Gastrocnemius medialis (tissue), 4 donors: ENCODE data around the gene COL20A1. TPM values are rescaled to one million over a fixed set of nuclear protein-coding genes. Genes with fewer than 3 reads are reported as not detected.

ENCODE experiments used
- ATAC-seq, 2 donors: fragments of 150-250 bp; one replicate each; pipeline ENCODE4 v1.9.1; 2016
- DNase-seq, 2 donors: peaks; one replicate each; pipeline ENCODE4 v3.0.0-alpha.2; 2019
- H3K27ac ChIP-seq, 4 donors: fragments of 200-600 bp; sonication (generic); 1 replicate in 1 of 4; 2 replicates in 3 of 4; pipeline ENCODE4 v1.5.1; 2016 to 2018; ENCODE audit warnings: mild to moderate bottlenecking in 2 of 4, moderate library complexity in 1 of 4
- H3K27me3 ChIP-seq, 3 donors: fragments of 200-600 bp; sonication (generic) in 2 of 3; 1 replicate in 1 of 3; 2 replicates in 2 of 3; pipeline versions ENCODE4 v1.5.1 to v1.6.0; 2016 to 2019; ENCODE audit warnings: mild to moderate bottlenecking in 1 of 3, moderate library complexity in 1 of 3
- H3K36me3 ChIP-seq, 2 donors: fragments of 200-600 bp; sonication (generic) in 1 of 2; one replicate each; pipeline ENCODE4 v1.5.1; 2017 to 2018
- H3K4me1 ChIP-seq, 2 donors: fragments of 200-600 bp; sonication (generic) in 1 of 2; one replicate each; pipeline ENCODE4 v1.5.1; 2016 to 2017; ENCODE audit warnings: mild to moderate bottlenecking in 2 of 2
- H3K4me3 ChIP-seq, 4 donors: fragments of 200-600 bp; sonication (generic) in 3 of 4; 1 replicate in 1 of 4; 2 replicates in 3 of 4; pipeline ENCODE4 v1.5.1; 2016 to 2019; ENCODE audit warnings: mild to moderate bottlenecking in 2 of 4
- H3K9me3 ChIP-seq, 3 donors: fragments of 200-600 bp; sonication (generic) in 2 of 3; 1 replicate in 1 of 3; 2 replicates in 2 of 3; pipeline ENCODE4 v1.5.1; 2016 to 2019
- CTCF ChIP-seq, 5 experiments: fragments of 450-650 bp in 3 of 5; fragments of 200-600 bp in 2 of 5; sonication (generic) in 2 of 5; IDR thresholded peaks in 4 of 5; conservative IDR thresholded peaks in 1 of 5; 1 replicate in 4 of 5; 2 replicates in 1 of 5; pipeline ENCODE4 v1.5.1; 2016 to 2019; ENCODE audit warnings: antibody characterized with exemption in 5 of 5, mild to moderate bottlenecking in 3 of 5, moderate library complexity in 3 of 5
- POLR2A ChIP-seq, 2 donors: fragments of 450-650 bp; IDR thresholded peaks; one replicate each; pipeline ENCODE4 v1.6.1; 2017; ENCODE audit warnings: antibody characterized with exemption in 2 of 2, mild to moderate bottlenecking in 2 of 2, moderate library complexity in 2 of 2
- in situ Hi-C, 4 donors: fragments of 200-750 bp; cut with MboI; loops; one replicate each; pipeline versions ENCODE4 v1.15.0 to v1.8.0; 2017; ENCODE audit warnings: low sequenced_read_pairs in 4 of 4
- intact Hi-C: fragments of 100-400 bp; cut with DNase I; formaldehyde crosslinking; loops from one replicate; pipeline ENCODE4 v1.15.1; 2023; ENCODE audit warnings: low total_unique reads
- total RNA-seq, 4 donors: library from RNA; depleted of rRNA; stranded (reverse); fragments of >200 nt; gene quantifications; one replicate each; pipeline versions ENCODE4 v1.1.0 to v1.2.3, GENCODE V29; 2016

COL20A1 gene
- total RNA-seq, 4 donors from 2014 or later: 0.23 TPM; not detected in 3

GRCh38 chr20:63309261-63310071 lies 16.5 kb downstream of the COL20A1 start:
- no peaks in the 10 kb centered on the region for H3K36me3 ChIP-seq
- no peak for TF ChIP-seq POLR2A (IDR thresholded peaks at IDR 0.05)
- TF ChIP-seq CTCF (IDR thresholded peaks at IDR 0.05 in 4 of 5, conservative IDR thresholded peaks at IDR 0.05 in 1 of 5): peak; percentile 31 to 86 (median 76)
- no peaks in the 10 kb centered on the region for H3K9me3 ChIP-seq
- H3K27me3 ChIP-seq: peaks cover 36 to 48% (median 39%) of the 10 kb centered on the region in 3 donors
- DNase-seq (no peak), ATAC-seq (no peak)
- no peak overlapping the region for H3K4me3 ChIP-seq
- H3K27ac ChIP-seq: no peak overlapping the region
- in situ Hi-C loops (no loop called here), intact Hi-C loops (loop anchor here (2.0 kb wide), 1 partner anchor 71 kb away; no protein-coding TSS in a partner anchor)
- no peaks in the 10 kb centered on the region for H3K4me1 ChIP-seq

GRCh38 chr20:63310265-63310991 lies 17.4 kb downstream of the COL20A1 start:
- in situ Hi-C loops: no loop called here
- Histone ChIP-seq H3K36me3 (no peaks in the 10 kb centered on the region), H3K4me3 (no peak overlapping the region), H3K27me3 (peaks cover 33 to 44% (median 36%) of the 10 kb centered on the region in 3 donors), H3K27ac (no peak overlapping the region), H3K4me1 (no peaks in the 10 kb centered on the region), H3K9me3 (no peaks in the 10 kb centered on the region)
- TF ChIP-seq CTCF (IDR thresholded peaks at IDR 0.05 in 4 of 5, conservative IDR thresholded peaks at IDR 0.05 in 1 of 5) (no peak), POLR2A (IDR thresholded peaks at IDR 0.05) (no peak)
- DNase-seq: no peak
- no peak for ATAC-seq
- intact Hi-C loops: no loop called here

- TF ChIP-seq CTCF (IDR thresholded peaks at IDR 0.05 in 4 of 5, conservative IDR thresholded peaks at IDR 0.05 in 1 of 5): no peak
- no peak for TF ChIP-seq POLR2A (IDR thresholded peaks at IDR 0.05)
- no peaks in the 10 kb centered on the region for H3K9me3 ChIP-seq
- intact Hi-C loops: no loop called here
- DNase-seq (no peak), ATAC-seq (no peak)
- in situ Hi-C loops: no loop called here
- H3K36me3 ChIP-seq: no peaks in the 10 kb centered on the region
- no peaks in the 10 kb centered on the region for H3K4me1 ChIP-seq
- H3K27ac ChIP-seq: no peak overlapping the region
- H3K4me3 ChIP-seq: no peak overlapping the region
- peaks cover 27 to 37% (median 31%) of the 10 kb centered on the region in 3 donors for H3K27me3 ChIP-seq
Measured at GRCh38 chr20:63311186-63311832, 18.3 kb downstream of the COL20A1 start.

GRCh38 chr20:63311833-63312243 lies 18.9 kb downstream of the COL20A1 start:
- peaks cover 24 to 32% (median 26%) of the 10 kb centered on the region in 3 donors for H3K27me3 ChIP-seq
- H3K4me1 ChIP-seq: no peaks in the 10 kb centered on the region
- in situ Hi-C loops (no loop called here), intact Hi-C loops (no loop called here)
- H3K4me3 ChIP-seq: no peak overlapping the region
- no peak for TF ChIP-seq POLR2A (IDR thresholded peaks at IDR 0.05)
- no peaks in the 10 kb centered on the region for H3K9me3 ChIP-seq
- ATAC-seq: no peak
- no peak for DNase-seq
- no peaks in the 10 kb centered on the region for H3K36me3 ChIP-seq
- H3K27ac ChIP-seq: no peak overlapping the region

- H3K4me3 ChIP-seq: no peak overlapping the region
- in situ Hi-C loops (no loop called here), intact Hi-C loops (no loop called here)
- H3K9me3 ChIP-seq: no peaks in the 10 kb centered on the region
- TF ChIP-seq POLR2A (IDR thresholded peaks at IDR 0.05): no peak
- no peak for TF ChIP-seq CTCF (IDR thresholded peaks at IDR 0.05 in 4 of 5, conservative IDR thresholded peaks at IDR 0.05 in 1 of 5)
- H3K27me3 ChIP-seq: peaks cover 19 to 27% (median 23%) of the 10 kb centered on the region in 3 donors
- no peaks in the 10 kb centered on the region for H3K4me1 ChIP-seq
- no peak for ATAC-seq
- no peaks in the 10 kb centered on the region for H3K36me3 ChIP-seq
- no peak for DNase-seq
- no peak overlapping the region for H3K27ac ChIP-seq
Measured at GRCh38 chr20:63312273-63312672, 19.3 kb downstream of the COL20A1 start.
